Measurements from ENCODE around the gene ISOC2. TPM values are rescaled to one million over a fixed set of nuclear protein-coding genes. Genes with fewer than 3 reads are reported as not detected.

Gene ISOC2
- total and polyA plus RNA-seq, 2 experiments from 2014 or later = 72.2 to 79.3 TPM

- TF ChIP-seq EZH2 (IDR thresholded peaks at IDR 0.05; ENCODE audit: borderline replicate concordance) (no peak), CTCF (IDR thresholded peaks at IDR 0.05; ENCODE audit: poor library complexity) (no peak), EZH2phosphoT487 (IDR thresholded peaks at IDR 0.05; ENCODE audit: low read depth, severe bottlenecking, unreplicated experiment) (no peak)
- 81% methylated on average over 23 of the region's 23 CpGs for whole genome bisulfite sequencing (ENCODE audit: low lambda C conversion rate, missing lambda C conversion rate)
- H3K9me2 ChIP-seq (replicated peaks; ENCODE audit: insufficient read depth) = no peaks in the 10 kb centered on the region
Measured at GRCh38 chr19:55464039-55464661, 2.7 kb upstream of the ISOC2 start.

GRCh38 chr19:55463583-55464031 is 2.2 kb upstream of the ISOC2 start:
- WGBS (ENCODE audit: low lambda C conversion rate, missing lambda C conversion rate) = 80% methylated on average over 15 of the region's 15 CpGs
- Histone ChIP-seq H3K4me3 (no peak overlapping the region), H3K36me3 (replicated peaks; ENCODE audit: insufficient read depth, low read depth) (no peaks in the 10 kb centered on the region), H3K9me2 (replicated peaks; ENCODE audit: insufficient read depth) (no peaks in the 10 kb centered on the region), H3K27me3 (no peaks in the 10 kb centered on the region), H3K9me3 (ENCODE audit: low read depth) (no peaks in the 10 kb centered on the region), H2AFZ (no peak overlapping the region), H4K20me1 (ENCODE audit: insufficient read depth, poor library complexity, severe bottlenecking) (peaks cover 7% of the 10 kb centered on the region), H3K4me2 (no peak overlapping the region), H3K4me1 (ENCODE audit: insufficient read depth) (peaks cover 8% of the 10 kb centered on the region), H3K27ac (no peak overlapping the region), H3K79me2 (peaks cover 11% of the 10 kb centered on the region)
- no peak for DNase-seq (ENCODE audit: low spot score)
- TF ChIP-seq EZH2phosphoT487 (IDR thresholded peaks at IDR 0.05; ENCODE audit: low read depth, severe bottlenecking, unreplicated experiment) (no peak), CTCF (IDR thresholded peaks at IDR 0.05; ENCODE audit: poor library complexity) (no peak), EZH2 (IDR thresholded peaks at IDR 0.05; ENCODE audit: borderline replicate concordance) (no peak)

More at GRCh38 chr19:55464039-55464661, 2.7 kb upstream of the ISOC2 start:
- Histone ChIP-seq H4K20me1 (ENCODE audit: insufficient read depth, poor library complexity, severe bottlenecking) (peaks cover 4% of the 10 kb centered on the region), H3K36me3 (replicated peaks; ENCODE audit: insufficient read depth, low read depth) (no peaks in the 10 kb centered on the region), H3K27me3 (no peaks in the 10 kb centered on the region), H3K4me1 (ENCODE audit: insufficient read depth) (peaks cover 8% of the 10 kb centered on the region), H3K9me3 (ENCODE audit: low read depth) (no peaks in the 10 kb centered on the region), H3K79me2 (peaks cover 6% of the 10 kb centered on the region), H3K27ac (no peak overlapping the region), H2AFZ (no peak overlapping the region), H3K4me3 (no peak overlapping the region), H3K4me2 (no peak overlapping the region)
- DNase-seq (ENCODE audit: low spot score) = no peak

- Histone ChIP-seq H3K27me3 (no peaks in the 10 kb centered on the region), H3K9me2 (replicated peaks; ENCODE audit: insufficient read depth) (no peaks in the 10 kb centered on the region), H3K9me3 (ENCODE audit: low read depth) (no peaks in the 10 kb centered on the region), H3K36me3 (replicated peaks; ENCODE audit: insufficient read depth, low read depth) (no peaks in the 10 kb centered on the region), H4K20me1 (ENCODE audit: insufficient read depth, poor library complexity, severe bottlenecking) (peaks cover 7% of the 10 kb centered on the region), H2AFZ (no peak overlapping the region), H3K79me2 (peaks cover 11% of the 10 kb centered on the region), H3K4me3 (no peak overlapping the region), H3K4me1 (ENCODE audit: insufficient read depth) (peaks cover 4% of the 10 kb centered on the region), H3K27ac (no peak overlapping the region), H3K4me2 (no peak overlapping the region)
- no peak for TF ChIP-seq EZH2 (IDR thresholded peaks at IDR 0.05; ENCODE audit: borderline replicate concordance)
- no peak for TF ChIP-seq CTCF (IDR thresholded peaks at IDR 0.05; ENCODE audit: poor library complexity)
- no peak for TF ChIP-seq EZH2phosphoT487 (IDR thresholded peaks at IDR 0.05; ENCODE audit: low read depth, severe bottlenecking, unreplicated experiment)
- WGBS (ENCODE audit: low lambda C conversion rate, missing lambda C conversion rate) = 86% methylated on average over 11 of the region's 11 CpGs
- no peak for DNase-seq (ENCODE audit: low spot score)
Measured at GRCh38 chr19:55462722-55463121, 1.3 kb upstream of the ISOC2 start.

Measured in hepatocyte (in vitro differentiated cells).